DMS153 (cell line): ENCODE data around the gene PLA2G12A.

Experiments
- DNase-seq: peaks from one replicate; lab custom pipeline; 2025; lab: John Stamatoyannopoulos, UW

The PLA2G12A gene

GRCh38 chr4:109729117-109729717 is 653 bp downstream of the PLA2G12A start:
- DNase-seq: no peak

DNA sequence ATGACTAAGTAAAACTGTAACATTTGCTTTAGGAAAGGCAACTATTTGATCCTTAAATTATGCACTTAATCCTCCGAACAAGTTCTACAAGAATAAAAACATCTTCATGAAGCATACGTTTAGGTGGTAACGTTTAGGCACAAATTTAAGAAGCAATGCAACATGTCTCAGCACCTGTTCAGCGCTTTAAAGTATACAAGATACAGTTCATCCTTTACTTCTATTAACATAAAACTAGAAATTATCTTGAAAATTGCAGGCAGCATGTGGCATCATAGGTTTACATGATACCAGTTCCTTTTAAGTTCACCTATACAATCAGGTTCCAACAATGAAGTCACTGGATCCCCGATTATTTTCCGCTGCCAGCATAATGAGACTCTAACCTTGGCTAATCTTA is 1.5 kb downstream of the PLA2G12A start:
- no peak for DNase-seq

DNA sequence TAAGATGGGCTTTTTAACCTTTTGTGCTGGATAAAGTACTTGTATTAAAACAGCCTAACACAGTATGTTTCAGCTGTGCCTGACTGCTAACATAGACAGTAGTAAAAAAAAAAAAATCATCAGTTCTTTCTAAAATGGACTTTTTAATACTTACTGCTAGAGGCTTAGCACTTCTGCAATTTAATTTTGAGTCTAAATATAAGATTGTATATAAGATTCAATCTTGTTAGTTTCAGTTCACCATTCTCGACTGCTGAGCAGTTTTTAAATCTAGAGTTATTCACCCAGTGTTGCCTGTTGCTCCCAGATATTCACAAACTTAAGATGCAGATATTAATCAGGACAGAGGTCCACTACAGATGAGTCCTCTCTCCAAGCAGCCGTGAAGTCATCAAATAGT is 6.8 kb downstream of the PLA2G12A start:
- no peak for DNase-seq

DNA sequence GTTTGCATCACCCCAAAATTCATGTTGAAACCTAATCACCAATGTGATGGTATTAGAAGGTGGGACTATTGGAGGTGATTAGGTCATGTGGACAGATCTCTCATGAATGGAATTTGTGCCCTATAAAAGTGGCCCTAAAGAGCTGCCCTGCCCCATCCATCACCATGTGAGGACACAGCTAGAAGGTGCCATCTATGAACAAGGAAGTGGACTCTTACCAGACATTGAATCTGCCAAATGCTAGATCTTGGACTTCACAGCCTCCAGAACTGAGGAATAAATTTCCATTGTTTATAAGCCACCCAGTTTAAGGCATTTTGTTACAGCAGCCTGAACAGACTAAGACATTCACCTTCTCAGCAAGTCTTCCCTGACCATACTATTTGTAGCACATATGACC is 7.5 kb downstream of the PLA2G12A start:
- no peak for DNase-seq

GRCh38 chr4:109721033-109721432 is 8.8 kb downstream of the PLA2G12A start:
- DNase-seq: no peak

DNA sequence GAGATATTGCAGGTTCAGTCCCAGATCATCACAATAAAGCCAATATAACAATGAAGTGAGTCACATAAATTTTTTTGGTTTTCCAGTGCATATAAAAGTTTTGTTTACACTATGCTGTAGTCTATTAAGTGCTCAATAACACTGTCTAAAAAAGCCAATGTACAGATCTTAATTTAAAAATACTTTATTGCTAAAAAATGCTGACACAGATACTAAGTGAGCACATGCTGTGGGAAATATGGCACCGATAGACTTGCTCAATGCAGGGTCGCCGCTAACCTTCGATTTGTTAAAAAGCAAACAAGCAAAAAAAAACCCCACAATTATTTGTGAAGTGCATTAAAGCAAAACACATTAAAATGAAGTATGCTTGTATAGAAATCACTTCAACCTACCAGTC is 10.3 kb downstream of the PLA2G12A start:
- DNase-seq: no peak

- no peak for DNase-seq
These were observed 11.1 kb downstream of the PLA2G12A start for GRCh38 chr4:109718759-109719158.

GRCh38 chr4:109713500-109713899 is 16.4 kb downstream of the PLA2G12A start:
- no peak for DNase-seq

DNA sequence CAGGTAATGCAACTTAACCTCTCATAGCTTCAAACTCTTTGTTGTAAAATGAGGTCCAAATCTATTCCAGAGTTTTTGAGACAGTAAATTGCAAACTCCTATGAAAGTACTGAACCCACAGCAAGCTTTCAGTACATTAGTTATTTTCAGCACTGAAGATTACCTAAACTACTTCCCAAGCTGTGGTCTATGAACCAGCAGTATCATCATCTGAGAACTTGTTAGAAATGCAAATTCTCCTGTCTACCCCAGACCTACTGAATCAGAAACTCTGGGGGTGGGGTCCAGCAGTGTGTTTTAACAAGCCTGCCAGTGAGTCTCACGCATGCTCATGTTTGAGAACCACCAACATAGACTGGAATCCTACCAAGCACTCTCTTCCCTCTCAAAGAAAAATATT is 20.9 kb downstream of the PLA2G12A start:
- DNase-seq: no peak

DNA sequence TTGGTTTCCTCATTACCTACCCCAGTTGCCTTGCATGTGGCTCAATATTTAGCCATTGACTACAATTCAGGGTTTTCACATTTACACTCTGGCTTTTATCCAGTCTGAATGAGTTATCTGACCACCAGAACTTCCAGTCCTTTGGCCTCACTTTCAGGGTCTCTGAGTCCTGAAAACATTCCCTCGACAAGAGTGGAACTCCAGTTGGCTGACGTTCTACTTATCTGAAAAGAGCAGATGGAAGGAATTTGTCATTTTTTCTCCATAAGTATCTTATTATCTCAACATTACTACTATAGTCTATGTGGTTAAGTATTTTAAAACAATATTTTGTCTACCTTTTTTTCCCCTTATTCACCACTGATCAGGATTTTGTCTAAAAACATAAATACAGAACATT is 21.4 kb downstream of the PLA2G12A start:
- DNase-seq: no peak

DNA sequence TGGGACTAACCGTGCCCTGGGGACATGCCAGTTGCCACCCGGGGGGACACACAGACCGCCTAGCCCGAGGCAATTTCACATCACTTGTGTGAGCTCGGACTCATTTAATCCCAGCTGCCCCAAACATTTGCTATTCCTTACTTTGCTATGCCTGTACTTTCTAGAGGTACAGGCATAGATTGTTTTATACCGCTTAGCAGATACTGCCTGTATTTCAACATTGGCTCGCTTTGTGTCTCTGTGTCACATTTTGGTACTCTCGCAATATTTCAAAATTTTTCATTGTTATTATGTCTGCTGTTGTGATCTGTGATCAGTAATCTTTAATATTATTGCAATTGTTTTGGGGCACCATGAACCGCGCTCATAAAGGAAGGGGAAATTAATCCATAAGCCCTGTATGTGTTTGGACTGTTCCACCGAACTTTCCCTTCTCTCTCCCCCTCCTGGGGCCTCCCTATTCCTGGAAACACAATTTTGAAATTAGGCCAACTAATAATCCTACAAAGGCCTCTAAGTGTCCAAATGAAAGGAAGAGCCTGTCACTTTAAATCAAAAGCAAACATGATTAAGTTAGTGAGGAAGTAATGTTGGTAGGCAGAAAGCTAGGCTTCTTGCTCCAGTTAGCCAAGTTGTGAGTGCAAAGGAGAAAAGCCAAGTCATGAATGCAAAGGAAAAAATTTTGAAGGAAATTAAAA is 26.1 kb downstream of the PLA2G12A start:
- DNase-seq: no peak

- peak; percentile 67 for DNase-seq
These were observed 26.8 kb downstream of the PLA2G12A start, which contains the start of gene CASP6 for GRCh38 chr4:109702950-109703663. CASP6 (minus strand) TSS chr4:109703445; CDS start chr4:109703395, 50 bp downstream.

DNA sequence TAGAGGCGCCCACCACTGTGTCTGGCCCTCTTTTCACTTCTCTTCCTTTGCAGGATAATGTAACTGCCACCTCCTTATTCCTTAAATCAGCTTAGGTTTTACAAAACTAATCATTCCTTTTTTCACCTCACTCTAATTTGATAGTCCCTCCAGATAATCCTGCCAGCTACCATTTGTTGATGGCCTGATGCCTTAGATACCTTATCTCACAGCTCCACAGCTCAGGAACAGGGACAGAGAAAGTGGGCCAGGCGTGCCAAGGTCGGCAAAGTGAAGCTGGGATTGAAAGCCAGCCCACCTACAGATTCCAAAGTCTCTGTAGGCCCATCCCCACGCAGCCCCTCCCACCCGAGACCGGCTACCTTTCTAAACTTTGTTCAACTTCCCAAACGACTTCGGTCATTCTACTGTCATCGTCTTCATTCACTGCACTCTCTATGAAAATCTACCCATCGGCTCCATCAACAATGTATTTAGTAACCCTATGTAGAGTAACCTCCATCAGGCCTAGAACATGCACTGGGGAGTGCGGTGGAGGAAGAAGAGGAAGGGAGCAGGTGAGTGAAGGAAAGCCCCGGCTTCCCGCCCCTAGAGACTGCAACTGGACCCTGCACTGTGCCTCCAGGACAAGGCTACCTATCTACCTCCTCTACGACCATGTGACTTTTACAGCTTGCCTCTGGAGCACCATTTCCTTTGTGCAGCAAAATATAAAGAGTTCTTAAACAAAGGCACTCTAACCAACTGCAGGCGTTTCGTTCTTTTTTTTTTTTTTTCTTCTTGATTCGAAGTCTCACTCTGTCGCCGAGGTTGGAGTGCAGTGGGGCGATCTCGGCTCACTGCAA is 28.1 kb downstream of the PLA2G12A start:
- no peak for DNase-seq

DNA sequence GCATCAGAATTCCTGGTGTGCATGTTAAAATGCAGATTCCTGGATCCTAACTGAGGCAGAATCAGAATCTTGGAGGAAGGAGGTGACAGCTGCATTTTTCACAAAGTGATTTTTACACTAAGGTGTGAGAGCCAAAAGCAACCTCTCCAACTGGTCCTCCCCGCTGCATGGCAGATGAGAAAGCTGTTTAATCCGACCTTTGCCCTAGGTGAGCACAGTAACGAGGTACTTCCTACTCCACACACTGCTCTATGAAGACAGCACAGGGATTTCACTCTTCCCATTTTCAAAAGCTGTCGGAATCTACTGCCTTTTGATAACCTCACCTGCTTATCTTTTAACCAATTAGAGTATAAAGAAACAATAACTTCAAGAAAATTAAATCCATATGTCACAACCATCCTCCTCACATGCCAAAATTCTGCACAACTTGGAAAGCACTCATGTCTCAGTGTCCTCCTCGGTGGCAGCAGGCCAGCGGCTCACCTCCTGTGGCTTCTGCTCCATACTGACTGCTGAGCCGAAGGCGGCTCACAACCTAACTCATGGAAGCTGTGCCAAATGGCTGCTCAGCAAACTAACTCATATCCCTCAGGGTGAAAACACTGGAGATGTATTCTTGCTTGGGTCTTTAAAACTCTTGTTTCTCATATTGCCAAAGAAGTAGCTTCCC is 30.2 kb downstream of the PLA2G12A start:
- DNase-seq: no peak

GRCh38 chr4:109698656-109699055 is 31.2 kb downstream of the PLA2G12A start:
- no peak for DNase-seq

DNA sequence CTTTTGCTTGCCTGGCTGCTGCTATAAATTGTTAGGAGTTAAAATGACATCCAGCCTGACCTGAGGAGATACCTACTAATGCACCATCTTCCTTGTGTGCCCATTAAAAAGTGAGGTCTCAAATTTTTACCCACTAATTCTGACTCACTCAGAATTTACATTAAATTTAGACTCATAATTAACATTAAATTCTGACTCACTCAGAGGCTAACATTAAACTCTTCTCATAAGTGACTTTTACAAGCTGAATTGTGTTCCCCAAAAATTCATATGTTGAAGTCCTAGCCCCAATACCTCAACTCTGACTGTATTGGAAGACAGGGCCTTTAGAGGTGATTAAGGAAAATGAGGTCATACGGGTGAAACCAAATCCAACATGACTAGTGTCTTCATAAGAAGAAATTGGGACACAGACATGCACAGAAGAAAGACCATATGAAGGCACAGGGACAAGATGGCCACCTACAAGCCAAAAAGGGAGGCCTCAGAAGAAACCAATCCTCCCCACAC is 38.4 kb downstream of the PLA2G12A start:
- DNase-seq: no peak

- no peak for DNase-seq
These were observed 39.0 kb downstream of the PLA2G12A start for GRCh38 chr4:109690690-109691410.

DNA sequence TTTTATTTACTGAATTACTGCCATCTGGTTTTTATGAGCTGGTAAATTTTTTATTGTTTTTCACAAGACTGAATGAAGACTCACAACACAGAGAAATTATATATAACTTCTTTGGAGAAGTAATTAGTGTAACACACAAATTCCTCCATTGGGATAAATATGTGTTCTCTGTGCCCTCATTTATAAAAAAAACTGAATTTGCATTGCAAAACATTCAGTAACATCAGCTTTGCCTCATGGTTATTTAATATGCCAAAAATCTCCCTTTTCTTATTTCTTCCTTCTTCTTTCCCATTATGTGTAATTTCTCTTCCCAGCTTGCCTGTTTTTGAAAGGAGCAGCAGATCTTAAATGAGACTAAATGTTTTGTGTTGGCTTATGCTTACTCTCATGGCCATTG is 45.1 kb downstream of the PLA2G12A start:
- no peak for DNase-seq

DNA sequence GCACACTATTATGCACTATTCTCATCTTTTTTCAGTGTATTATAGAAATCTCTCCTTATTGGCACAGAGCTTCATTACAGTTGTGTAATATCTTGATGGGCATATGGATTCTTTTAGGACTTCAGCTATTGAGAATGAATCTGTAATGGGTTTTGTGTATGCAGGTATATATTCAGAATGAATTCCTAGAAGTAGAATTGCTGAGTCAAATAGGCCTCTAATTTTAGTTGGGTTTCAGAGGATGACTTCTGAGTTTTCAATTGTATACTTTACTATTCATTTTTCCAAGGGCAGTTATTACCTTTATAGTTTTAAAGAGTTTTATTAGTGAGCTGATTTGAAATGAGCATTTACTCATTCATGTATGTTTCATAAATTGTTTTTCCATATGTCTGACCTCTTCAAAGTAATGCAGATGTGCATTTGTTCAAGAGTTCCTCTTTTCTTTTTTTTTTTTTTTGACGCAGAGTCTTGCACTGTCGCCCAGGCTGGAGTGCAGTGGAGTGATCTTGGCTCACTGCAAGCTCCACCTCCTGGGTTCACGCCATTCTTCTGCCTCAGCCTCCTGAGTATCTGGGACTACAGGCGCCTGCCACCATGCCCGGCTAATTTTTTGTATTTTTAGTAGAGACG is 46.1 kb downstream of the PLA2G12A start:
- no peak for DNase-seq

DNA sequence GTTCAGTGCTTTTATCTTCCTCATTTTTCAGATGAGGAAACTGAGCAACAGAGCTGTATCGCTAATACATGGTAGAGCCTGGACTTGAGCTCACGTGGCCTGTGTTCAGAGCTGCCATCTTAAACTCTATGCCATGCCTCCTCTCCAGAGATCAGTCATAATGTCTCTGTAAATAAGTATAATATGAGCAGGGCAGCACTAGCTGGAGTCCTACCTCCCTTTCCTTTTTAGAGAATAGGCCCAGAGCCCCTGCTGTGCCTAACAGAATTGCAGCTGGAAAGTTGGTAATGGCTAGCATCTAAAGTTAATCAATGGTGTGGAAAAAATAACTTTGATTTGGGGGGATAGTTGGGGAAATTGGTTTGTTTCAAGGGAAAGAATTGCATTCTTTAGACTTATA is 47.0 kb downstream of the PLA2G12A start:
- no peak for DNase-seq
